ENCODE results near the gene NSD2.
"Not testable (repeated sequence)": the region's sequence is repeated elsewhere in the genome, so short reads cannot be mapped to it uniquely, and the experiment has no call there.

NSD2 gene

GRCh38 chr4:1842339-1842895 lies 28.8 kb upstream of the NSD2 start:
- no peak for DNase-seq

GRCh38 chr4:1842993-1843448 lies 28.2 kb upstream of the NSD2 start:
- no peak for DNase-seq

GRCh38 chr4:1843852-1844251 lies 27.3 kb upstream of the NSD2 start:
- DNase-seq = no peak

- not testable (repeated sequence) for DNase-seq
Observed at GRCh38 chr4:1844618-1845017, 26.6 kb upstream of the NSD2 start.

- no peak for DNase-seq
Observed at GRCh38 chr4:1846580-1846979, 24.6 kb upstream of the NSD2 start.

GRCh38 chr4:1850276-1850675 lies 20.9 kb upstream of the NSD2 start:
- no peak for DNase-seq

GRCh38 chr4:1851160-1851559 lies 20.0 kb upstream of the NSD2 start:
- DNase-seq = no peak

- DNase-seq = no peak
Observed at GRCh38 chr4:1851575-1852410, 19.4 kb upstream of the NSD2 start.

GRCh38 chr4:1852904-1853623 lies 18.1 kb upstream of the NSD2 start:
- DNase-seq = no peak

- DNase-seq = no peak
Observed at GRCh38 chr4:1854752-1855151, 16.4 kb upstream of the NSD2 start.

- peak in 1 of 2 experiments; percentile 16 for DNase-seq
Observed at GRCh38 chr4:1855333-1856070, 15.7 kb upstream of the NSD2 start.

- peak; percentile 93 to 94 for DNase-seq
Observed at GRCh38 chr4:1856071-1856942, 14.9 kb upstream of the NSD2 start, which contains the start of gene LETM1. Gene LETM1, minus strand, starts transcription at chr4:1856156. Its CDS starts 206 bp downstream, at chr4:1855950.

- DNase-seq = no peak
Observed at GRCh38 chr4:1856943-1857699, 14.1 kb upstream of the NSD2 start.

GRCh38 chr4:1857931-1858330 lies 13.3 kb upstream of the NSD2 start:
- no peak for DNase-seq

- no peak for DNase-seq
Observed at GRCh38 chr4:1859389-1859753, 11.8 kb upstream of the NSD2 start.

GRCh38 chr4:1862055-1862911 lies 8.9 kb upstream of the NSD2 start:
- DNase-seq = peak in 1 of 2 experiments; percentile 29

GRCh38 chr4:1862961-1863296 lies 8.3 kb upstream of the NSD2 start:
- DNase-seq = no peak

GRCh38 chr4:1863297-1864033 lies 7.7 kb upstream of the NSD2 start:
- DNase-seq = no peak
